K562 (cell line): ENCODE measurements around the gene AP2A2.

Source experiments
- CEBPB ChIP-seq: fragments of 450-650 bp; IDR thresholded peaks from 2 replicates; pipeline ENCODE4 v1.6.1; 2016; ENCODE audit warnings: missing genetic modification characterization, missing compliant biosample characterization
- CTCF ChIP-seq, 3 experiments: IDR thresholded peaks in 2 of 3; conservative IDR thresholded peaks in 1 of 3; 2 replicates each; pipeline ENCODE4 v1.5.1; 2011 to 2012; ENCODE audit warnings: low read length in 3 of 3, mild to moderate bottlenecking in 3 of 3, control low read depth in 2 of 3, improper control_type of control experiment in 1 of 3, inconsistent platforms in 1 of 3, low read depth in 1 of 3, mixed read lengths in 1 of 3, moderate library complexity in 1 of 3; ENCODE audit not compliant: insufficient read depth in 2 of 3
- HDAC3 ChIP-seq: fragments of 450-650 bp; IDR thresholded peaks from 2 replicates; pipeline ENCODE4 v1.6.1; 2018; ENCODE audit warnings: borderline replicate concordance, mild to moderate bottlenecking, moderate library complexity; ENCODE audit not compliant: partially characterized antibody
- IRF1 ChIP-seq: sonication (generic); formaldehyde crosslinking; IDR thresholded peaks from 2 replicates; pipeline ENCODE4 v1.8.0; 2022; ENCODE audit warnings: missing genetic modification reagents, mild to moderate bottlenecking, borderline replicate concordance
- NKRF ChIP-seq: fragments of 450-650 bp; IDR thresholded peaks from 2 replicates; pipeline ENCODE4 v1.6.1; 2016; ENCODE audit warnings: borderline replicate concordance
- NR3C1 ChIP-seq: sonication (generic); formaldehyde crosslinking; IDR thresholded peaks from 2 replicates; pipeline ENCODE4 v1.8.1; 2022; ENCODE audit warnings: missing genetic modification reagents
- RAD21 ChIP-seq, 2 experiments: fragments of 250-450 bp in 1 of 2; fragments of 450-650 bp in 1 of 2; sonication (Bioruptor Pico) in 1 of 2; formaldehyde crosslinking in 1 of 2; IDR thresholded peaks in 1 of 2; conservative IDR thresholded peaks in 1 of 2; 2 replicates each; pipeline versions ENCODE4 v1.4.0 to v1.8.0; 2020 to 2022; ENCODE audit warnings: mild to moderate bottlenecking in 2 of 2, moderate library complexity in 1 of 2
- STAT5B ChIP-seq: fragments of 250-450 bp; sonication (Bioruptor Pico); IDR thresholded peaks from 2 replicates; pipeline ENCODE4 v1.8.0; 2021; ENCODE audit warnings: mild to moderate bottlenecking, inconsistent platforms
- USF2 ChIP-seq: sonication (generic); formaldehyde crosslinking; IDR thresholded peaks from 2 replicates; pipeline ENCODE4 v1.5.0; 2020; ENCODE audit warnings: missing genetic modification reagents
- ZBTB43 ChIP-seq: sonication (generic); formaldehyde crosslinking; IDR thresholded peaks from 2 replicates; pipeline ENCODE4 v1.8.0; 2023; ENCODE audit warnings: mild to moderate bottlenecking, missing genetic modification reagents
- ZFP36 ChIP-seq: fragments of 150-350 bp; IDR thresholded peaks from 2 replicates; pipeline ENCODE4 v1.6.1; 2018; ENCODE audit warnings: low read length, low read depth; ENCODE audit not compliant: partially characterized antibody
- ZNF324 ChIP-seq: fragments of 250-450 bp; sonication (Bioruptor Pico); IDR thresholded peaks from 2 replicates; pipeline ENCODE4 v1.4.0; 2020; ENCODE audit warnings: mild to moderate bottlenecking
- ZNF354B ChIP-seq: fragments of 250-450 bp; sonication (Bioruptor Pico); IDR thresholded peaks from 2 replicates; pipeline ENCODE4 v1.4.0; 2020
- ZNF740 ChIP-seq, 3 experiments: fragments of 200-800 bp in 1 of 3; sonication (Bioruptor generic) in 1 of 3; sonication (generic) in 1 of 3; formaldehyde crosslinking in 1 of 3; IDR thresholded peaks; 2 replicates each; pipeline versions ENCODE4 v1.6.1 to v1.8.0; 2016 to 2022; ENCODE audit warnings: mild to moderate bottlenecking in 2 of 3, missing compliant biosample characterization in 2 of 3, missing genetic modification characterization in 2 of 3, missing genetic modification reagents in 1 of 3

GRCh38 chr11:893008-893654 lies 32.5 kb upstream of the AP2A2 start:
- no peak for TF ChIP-seq IRF1 (CRISPR knock-in tag)
- no peak for TF ChIP-seq STAT5B (CRISPR knock-in tag)
- TF ChIP-seq CTCF (IDR thresholded peaks at IDR 0.05 in 2 of 3, conservative IDR thresholded peaks at IDR 0.05 in 1 of 3; ENCODE audit: insufficient read depth in 2 of 3, low read depth in 1 of 3, low read length in 3 of 3): no peak
- no peak for TF ChIP-seq RAD21 (CRISPR knock-in tag; conservative IDR thresholded peaks at IDR 0.05 in 1 of 2, IDR thresholded peaks at IDR 0.05 in 1 of 2)
- no peak for TF ChIP-seq CEBPB
- TF ChIP-seq ZNF324 (CRISPR knock-in tag): no peak
- no peak for TF ChIP-seq NR3C1 (CRISPR knock-in tag)
- no peak for TF ChIP-seq ZBTB43
- no peak for TF ChIP-seq USF2 (CRISPR knock-in tag)
- no peak for TF ChIP-seq ZNF740 (CRISPR knock-in tag; IDR thresholded peaks at IDR 0.05)
- no peak for TF ChIP-seq ZNF740 (tag; IDR thresholded peaks at IDR 0.05)
- no peak for TF ChIP-seq ZFP36
- no peak for TF ChIP-seq NKRF
- no peak for TF ChIP-seq HDAC3
- TF ChIP-seq ZNF354B: no peak
